ENCODE results near the gene PHC1.
"Not testable (repeated sequence)": the region's sequence is repeated elsewhere in the genome, so short reads cannot be mapped to it uniquely, and the experiment has no call there.

- TF ChIP-seq, protein P1, sequence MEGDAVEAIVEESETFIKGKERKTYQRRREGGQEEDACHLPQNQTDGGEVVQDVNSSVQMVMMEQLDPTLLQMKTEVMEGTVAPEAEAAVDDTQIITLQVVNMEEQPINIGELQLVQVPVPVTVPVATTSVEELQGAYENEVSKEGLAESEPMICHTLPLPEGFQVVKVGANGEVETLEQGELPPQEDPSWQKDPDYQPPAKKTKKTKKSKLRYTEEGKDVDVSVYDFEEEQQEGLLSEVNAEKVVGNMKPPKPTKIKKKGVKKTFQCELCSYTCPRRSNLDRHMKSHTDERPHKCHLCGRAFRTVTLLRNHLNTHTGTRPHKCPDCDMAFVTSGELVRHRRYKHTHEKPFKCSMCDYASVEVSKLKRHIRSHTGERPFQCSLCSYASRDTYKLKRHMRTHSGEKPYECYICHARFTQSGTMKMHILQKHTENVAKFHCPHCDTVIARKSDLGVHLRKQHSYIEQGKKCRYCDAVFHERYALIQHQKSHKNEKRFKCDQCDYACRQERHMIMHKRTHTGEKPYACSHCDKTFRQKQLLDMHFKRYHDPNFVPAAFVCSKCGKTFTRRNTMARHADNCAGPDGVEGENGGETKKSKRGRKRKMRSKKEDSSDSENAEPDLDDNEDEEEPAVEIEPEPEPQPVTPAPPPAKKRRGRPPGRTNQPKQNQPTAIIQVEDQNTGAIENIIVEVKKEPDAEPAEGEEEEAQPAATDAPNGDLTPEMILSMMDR (IDR thresholded peaks at IDR 0.05): not testable (repeated sequence)
- TF ChIP-seq POLR2AphosphoS5 (IDR thresholded peaks at IDR 0.05): not testable (repeated sequence)
Observed at GRCh38 chr12:8937842-8938442, 23.6 kb downstream of the PHC1 start.
